Stimulated activated CD8-positive, alpha-beta memory T cell treated with anti-CD3 and anti-CD28 coated beads, Interleukin-7, amount 100 ng/mL, for 48 hours (primary cell): ENCODE data around the gene COL11A2.
A peak's percentile ranks its signal among the peaks of the same experiment; 100 is the strongest.

ENCODE experiments used
- DNase-seq, 2 donors: peaks; one replicate each; pipeline ENCODE4 v3.0.0-alpha.2; 2020; ENCODE audit warnings: low read depth in 1 of 2; ENCODE audit errors: extremely low read depth in 1 of 2

COL11A2 gene

GRCh38 chr6:33172688-33173534, 19.4 kb downstream of the COL11A2 start:
- DNase-seq = no peak

GRCh38 chr6:33171880-33172687, 20.2 kb downstream of the COL11A2 start:
- no peak for DNase-seq

- no peak for DNase-seq
These were observed 21.0 kb downstream of the COL11A2 start for GRCh38 chr6:33171016-33171879.

- DNase-seq = no peak
These were observed 21.9 kb downstream of the COL11A2 start for GRCh38 chr6:33170176-33171015.

GRCh38 chr6:33169291-33170175, 22.7 kb downstream of the COL11A2 start:
- DNase-seq = no peak

GRCh38 chr6:33168639-33169038, 23.6 kb downstream of the COL11A2 start:
- no peak for DNase-seq

- no peak for DNase-seq
These were observed 24.0 kb downstream of the COL11A2 start for GRCh38 chr6:33168284-33168601.

GRCh38 chr6:33167374-33168283, 24.6 kb downstream of the COL11A2 start:
- no peak for DNase-seq

- no peak for DNase-seq
These were observed 25.5 kb downstream of the COL11A2 start for GRCh38 chr6:33166811-33167210.

- DNase-seq = no peak
These were observed 25.9 kb downstream of the COL11A2 start for GRCh38 chr6:33166363-33166762.

- DNase-seq = no peak
These were observed 26.5 kb downstream of the COL11A2 start for GRCh38 chr6:33165581-33166258.

- no peak for DNase-seq
These were observed 27.4 kb downstream of the COL11A2 start for GRCh38 chr6:33164665-33165373.

- DNase-seq = no peak
These were observed 28.1 kb downstream of the COL11A2 start for GRCh38 chr6:33164176-33164575.

GRCh38 chr6:33163540-33163939, 28.7 kb downstream of the COL11A2 start:
- no peak for DNase-seq

GRCh38 chr6:33161354-33162331, 30.6 kb downstream of the COL11A2 start:
- peak; percentile 52 to 62 for DNase-seq
